Stimulated activated CD8-positive, alpha-beta memory T cell treated with anti-CD3 and anti-CD28 coated beads, Interleukin-15, amount 100 ng/mL, for 4 hours (primary cell): ENCODE data around the gene EFHD2.
"Not testable (repeated sequence)": the region's sequence is repeated elsewhere in the genome, so short reads cannot be mapped to it uniquely, and the experiment has no call there.

Experiments used
- DNase-seq, 2 donors: peaks; one replicate each; pipeline ENCODE4 v3.0.0-alpha.2; 2020; ENCODE audit warnings: low read depth in 2 of 2

Gene EFHD2

GRCh38 chr1:15430787-15431570 is 21.3 kb downstream of the EFHD2 start:
- DNase-seq, result peak; percentile 44 to 48

- no peak for DNase-seq
Measured at GRCh38 chr1:15431571-15431948, 21.9 kb downstream of the EFHD2 start.

GRCh38 chr1:15432324-15432723 is 22.6 kb downstream of the EFHD2 start:
- DNase-seq, result no peak

DNA sequence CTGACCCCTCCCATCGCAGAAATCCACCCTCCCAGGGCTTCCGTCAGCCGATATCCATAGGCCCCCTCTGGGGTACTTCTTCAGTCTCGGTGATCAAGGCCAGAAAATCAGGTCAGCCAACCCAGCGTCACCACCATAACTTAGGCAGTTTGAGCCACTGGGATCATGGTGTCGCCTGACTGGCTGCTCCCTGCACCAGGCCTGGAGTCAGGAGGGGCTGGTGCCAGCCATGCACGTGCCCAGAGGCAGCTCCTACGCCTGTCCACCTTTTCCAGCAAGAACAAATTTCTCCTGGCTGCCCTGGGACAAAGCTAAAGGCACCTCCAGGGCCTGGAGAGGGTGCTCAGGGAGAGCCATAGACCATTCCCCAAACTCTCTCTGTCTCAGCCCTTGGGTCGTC is 23.8 kb downstream of the EFHD2 start:
- DNase-seq, result no peak

DNA sequence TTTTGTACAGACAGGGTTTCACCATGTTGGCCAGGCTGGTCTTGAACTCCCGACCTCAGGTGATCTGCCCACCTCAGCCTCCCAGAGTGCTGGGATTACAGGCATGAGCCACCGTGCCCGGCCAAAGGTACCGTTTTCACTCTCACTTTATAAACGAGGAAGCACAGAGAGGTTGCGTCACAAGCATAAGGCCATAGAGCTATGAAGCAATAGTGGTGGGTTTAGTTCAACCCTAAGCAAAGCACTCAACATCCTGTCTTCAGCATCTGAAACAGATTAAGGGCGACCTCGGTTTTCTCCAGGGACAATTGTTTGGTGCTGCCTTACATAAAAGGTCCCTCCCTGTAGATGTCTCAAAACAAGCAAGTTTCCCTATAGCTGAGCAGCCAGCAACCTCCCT is 25.1 kb downstream of the EFHD2 start:
- DNase-seq, result not testable (repeated sequence)

GRCh38 chr1:15435239-15436077 is 25.8 kb downstream of the EFHD2 start:
- DNase-seq, result no peak

DNA sequence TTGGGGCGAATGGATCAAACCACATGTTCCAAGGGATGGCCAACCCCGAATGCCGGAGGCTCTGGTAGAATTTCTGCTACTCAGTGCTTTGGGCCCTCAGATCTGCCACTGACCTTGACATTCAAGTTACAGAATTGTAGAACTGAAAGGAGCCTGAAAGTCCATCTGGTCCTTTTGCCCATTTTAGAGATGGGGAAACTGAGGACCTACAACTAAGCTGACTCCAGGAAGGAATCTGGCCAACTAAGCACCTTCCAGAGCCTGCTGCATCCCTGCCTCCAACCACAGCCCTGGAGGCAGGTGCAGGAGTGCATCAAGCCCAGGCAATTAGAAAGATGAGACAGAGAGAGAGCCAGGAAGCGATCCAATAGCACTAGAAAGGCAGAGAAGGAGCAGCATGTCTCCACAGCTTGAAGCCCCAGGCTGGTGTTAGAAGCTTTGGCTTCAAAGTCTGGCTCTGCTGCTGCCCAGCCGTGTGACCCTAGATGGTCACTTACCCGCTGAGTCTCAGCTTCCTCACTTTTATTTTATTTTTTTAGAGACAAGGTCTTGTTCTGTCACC is 27.3 kb downstream of the EFHD2 start:
- DNase-seq, result no peak

DNA sequence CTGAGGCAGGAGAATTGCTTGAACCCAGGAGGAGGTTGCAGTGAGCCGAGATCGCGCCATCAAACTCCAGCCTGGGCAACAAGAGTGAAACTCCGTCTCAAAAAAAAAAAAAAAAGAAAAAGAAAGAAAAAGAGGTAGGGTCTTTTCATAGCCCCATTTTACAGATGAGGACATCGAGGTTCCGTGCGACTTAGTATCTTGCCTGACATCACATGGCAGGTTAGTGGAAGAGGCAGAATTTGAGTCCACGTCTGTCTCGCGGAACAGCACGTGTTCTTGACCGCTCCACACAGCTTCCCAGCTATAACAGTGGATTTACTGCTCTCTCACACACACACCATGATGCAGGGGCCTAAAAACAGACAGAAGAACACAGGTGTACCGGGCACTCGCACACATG is 29.6 kb downstream of the EFHD2 start:
- DNase-seq, result no peak

DNA sequence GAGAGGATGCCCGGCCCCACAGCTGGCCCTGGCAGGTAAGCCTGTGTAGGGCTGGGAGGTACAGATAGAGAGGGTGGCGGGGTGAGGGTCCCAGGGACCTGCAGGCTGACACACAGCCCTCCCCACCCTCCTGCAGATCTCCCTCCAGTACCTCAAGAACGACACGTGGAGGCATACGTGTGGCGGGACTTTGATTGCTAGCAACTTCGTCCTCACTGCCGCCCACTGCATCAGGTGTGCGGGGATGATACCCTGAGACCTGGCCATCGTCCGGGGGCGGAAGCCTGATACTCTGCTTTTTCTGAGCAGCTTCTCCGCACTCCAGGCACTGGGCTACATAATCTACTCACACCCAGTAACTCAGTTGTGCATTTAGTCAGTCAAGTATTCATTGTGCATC is 30.7 kb downstream of the EFHD2 start:
- DNase-seq, result no peak

- DNase-seq, result no peak
Measured at GRCh38 chr1:15441247-15441646, 31.6 kb downstream of the EFHD2 start.

DNA sequence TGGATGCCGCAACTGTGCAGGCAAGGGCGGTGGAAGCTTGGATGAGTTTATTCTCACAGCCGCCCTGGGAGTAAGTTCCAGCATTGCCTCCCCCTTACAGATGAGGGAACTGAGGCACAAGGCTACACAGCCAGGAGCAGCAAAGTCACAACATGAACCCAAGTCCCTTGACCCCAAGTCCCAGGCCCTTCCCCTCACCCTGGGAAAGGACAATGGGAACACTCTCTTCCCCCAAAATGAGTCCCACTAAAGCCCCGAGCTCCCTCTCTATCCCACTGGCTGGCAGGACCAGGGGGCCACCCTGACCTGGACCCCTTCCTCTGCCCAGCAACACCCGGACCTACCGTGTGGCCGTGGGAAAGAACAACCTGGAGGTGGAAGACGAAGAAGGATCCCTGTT is 32.4 kb downstream of the EFHD2 start:
- DNase-seq, result no peak

DNA sequence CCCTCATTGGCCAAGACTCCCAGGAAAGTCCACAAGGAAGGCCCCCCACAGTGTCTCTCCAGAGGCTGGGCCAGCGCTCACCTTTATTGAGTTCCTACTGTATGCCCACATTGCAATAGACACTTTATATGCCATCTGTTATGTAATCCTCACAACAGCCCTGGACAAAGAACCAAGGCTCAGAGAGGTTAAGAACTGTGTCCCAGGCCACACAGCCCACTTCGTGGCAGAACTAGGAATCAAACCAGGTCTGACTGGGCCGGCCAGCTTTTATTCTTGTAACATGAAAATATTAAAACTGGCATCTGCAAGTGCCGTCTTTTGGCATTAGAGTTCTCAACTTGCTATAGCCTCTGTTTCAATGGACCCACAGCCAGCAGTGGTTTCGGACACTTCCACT is 33.1 kb downstream of the EFHD2 start:
- no peak for DNase-seq

- no peak for DNase-seq
Measured at GRCh38 chr1:15443281-15443680, 33.6 kb downstream of the EFHD2 start.

GRCh38 chr1:15444468-15445389 is 35.0 kb downstream of the EFHD2 start:
- no peak for DNase-seq

- DNase-seq, result no peak
Measured at GRCh38 chr1:15445390-15446122, 35.9 kb downstream of the EFHD2 start.

GRCh38 chr1:15446212-15446611 is 36.5 kb downstream of the EFHD2 start:
- no peak for DNase-seq

DNA sequence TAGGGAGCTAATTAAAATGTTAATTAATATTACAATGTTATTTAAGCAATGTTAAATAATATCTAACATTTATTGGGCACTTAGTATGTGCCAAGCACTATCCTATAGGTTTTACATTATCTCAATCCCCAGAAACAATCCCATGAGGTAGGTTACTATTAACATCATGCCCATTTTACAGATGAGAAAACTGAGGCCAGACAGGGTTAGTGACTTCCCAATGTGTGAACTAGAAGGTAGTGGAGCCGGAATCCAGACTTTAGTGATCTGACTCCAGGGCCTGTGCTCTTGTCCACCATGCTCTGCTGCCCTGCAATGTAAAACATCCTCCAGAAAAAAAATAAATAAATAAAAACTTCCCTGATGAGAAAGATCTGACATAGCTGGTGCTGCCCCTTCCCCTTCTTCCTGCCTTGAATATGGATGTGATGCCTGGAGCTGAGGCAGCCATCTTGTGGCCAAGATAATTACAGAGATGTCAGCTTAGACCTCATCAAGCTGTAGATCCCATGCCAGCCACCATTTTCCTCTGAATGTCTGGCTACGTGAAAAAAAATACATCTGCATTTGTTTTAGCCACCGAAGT is 39.3 kb downstream of the EFHD2 start:
- no peak for DNase-seq

DNA sequence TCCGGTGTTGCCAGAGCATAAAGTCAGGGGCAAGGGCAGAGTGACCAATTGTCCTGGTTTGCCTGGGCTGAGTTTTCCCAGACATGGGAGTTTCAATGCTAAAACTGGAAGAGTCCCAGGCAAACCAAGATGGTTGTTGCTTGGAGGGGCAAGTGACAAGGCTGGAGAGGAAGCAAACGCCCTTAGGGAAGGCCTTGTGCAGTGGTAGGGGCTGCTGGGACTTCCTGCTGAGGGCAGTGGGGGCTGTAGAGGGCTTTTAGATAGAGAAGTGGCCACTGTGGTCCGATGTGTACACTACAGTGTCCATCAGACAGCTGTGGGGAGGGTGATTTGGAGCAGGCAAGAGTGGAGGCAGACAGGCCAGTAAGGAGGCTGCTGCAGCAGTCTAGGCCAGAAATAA is 39.9 kb downstream of the EFHD2 start:
- DNase-seq, result no peak

GRCh38 chr1:15451014-15451722 is 41.5 kb downstream of the EFHD2 start:
- no peak for DNase-seq

DNA sequence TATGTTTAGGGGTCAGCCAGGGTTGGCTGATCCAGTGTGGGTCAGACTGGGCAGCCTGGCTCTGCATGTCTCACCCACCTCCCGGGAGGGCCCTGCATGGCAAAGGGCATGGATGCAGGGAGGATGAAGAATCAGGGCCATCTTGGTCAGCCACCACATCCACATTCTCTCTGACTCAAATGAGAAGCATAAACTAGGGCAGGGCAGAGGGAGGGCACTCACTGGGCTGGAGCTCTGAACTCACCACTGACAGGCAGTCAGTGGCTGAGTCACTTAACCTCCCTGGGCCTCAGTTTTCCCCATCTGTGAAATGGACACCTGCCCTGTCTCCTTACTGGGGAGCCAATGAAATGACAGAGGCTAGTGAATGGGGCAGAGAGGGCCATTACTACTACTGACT is 42.5 kb downstream of the EFHD2 start:
- no peak for DNase-seq
